Gastrocnemius medialis (tissue), 4 donors: ENCODE results near the gene SIAH1. TPM values are rescaled to one million over a fixed set of nuclear protein-coding genes. Genes with fewer than 3 reads are reported as not detected.
"Not testable (repeated sequence)": the region's sequence is repeated elsewhere in the genome, so short reads cannot be mapped to it uniquely, and the experiment has no call there.

Experiments used
- ATAC-seq, 2 donors: fragments of 150-250 bp; one replicate each; pipeline ENCODE4 v1.9.1; 2016
- DNase-seq, 2 donors: peaks; one replicate each; pipeline ENCODE4 v3.0.0-alpha.2; 2019
- H3K27ac ChIP-seq, 4 donors: fragments of 200-600 bp; sonication (generic); 1 replicate in 1 of 4; 2 replicates in 3 of 4; pipeline ENCODE4 v1.5.1; 2016 to 2018; ENCODE audit warnings: mild to moderate bottlenecking in 2 of 4, moderate library complexity in 1 of 4
- H3K27me3 ChIP-seq, 3 donors: fragments of 200-600 bp; sonication (generic) in 2 of 3; 1 replicate in 1 of 3; 2 replicates in 2 of 3; pipeline versions ENCODE4 v1.5.1 to v1.6.0; 2016 to 2019; ENCODE audit warnings: mild to moderate bottlenecking in 1 of 3, moderate library complexity in 1 of 3
- H3K36me3 ChIP-seq, 2 donors: fragments of 200-600 bp; sonication (generic) in 1 of 2; one replicate each; pipeline ENCODE4 v1.5.1; 2017 to 2018
- H3K4me1 ChIP-seq, 2 donors: fragments of 200-600 bp; sonication (generic) in 1 of 2; one replicate each; pipeline ENCODE4 v1.5.1; 2016 to 2017; ENCODE audit warnings: mild to moderate bottlenecking in 2 of 2
- H3K4me3 ChIP-seq, 4 donors: fragments of 200-600 bp; sonication (generic) in 3 of 4; 1 replicate in 1 of 4; 2 replicates in 3 of 4; pipeline ENCODE4 v1.5.1; 2016 to 2019; ENCODE audit warnings: mild to moderate bottlenecking in 2 of 4
- H3K9me3 ChIP-seq, 3 donors: fragments of 200-600 bp; sonication (generic) in 2 of 3; 1 replicate in 1 of 3; 2 replicates in 2 of 3; pipeline ENCODE4 v1.5.1; 2016 to 2019
- CTCF ChIP-seq, 5 experiments: fragments of 450-650 bp in 3 of 5; fragments of 200-600 bp in 2 of 5; sonication (generic) in 2 of 5; IDR thresholded peaks in 4 of 5; conservative IDR thresholded peaks in 1 of 5; 1 replicate in 4 of 5; 2 replicates in 1 of 5; pipeline ENCODE4 v1.5.1; 2016 to 2019; ENCODE audit warnings: antibody characterized with exemption in 5 of 5, mild to moderate bottlenecking in 3 of 5, moderate library complexity in 3 of 5
- POLR2A ChIP-seq, 2 donors: fragments of 450-650 bp; IDR thresholded peaks; one replicate each; pipeline ENCODE4 v1.6.1; 2017; ENCODE audit warnings: antibody characterized with exemption in 2 of 2, mild to moderate bottlenecking in 2 of 2, moderate library complexity in 2 of 2
- in situ Hi-C, 4 donors: fragments of 200-750 bp; cut with MboI; loops; one replicate each; pipeline versions ENCODE4 v1.15.0 to v1.8.0; 2017; ENCODE audit warnings: low sequenced_read_pairs in 4 of 4
- intact Hi-C: fragments of 100-400 bp; cut with DNase I; formaldehyde crosslinking; loops from one replicate; pipeline ENCODE4 v1.15.1; 2023; ENCODE audit warnings: low total_unique reads
- total RNA-seq, 4 donors: library from RNA; depleted of rRNA; stranded (reverse); fragments of >200 nt; gene quantifications; one replicate each; pipeline versions ENCODE4 v1.1.0 to v1.2.3, GENCODE V29; 2016

The SIAH1 gene
- total RNA-seq, 4 donors from 2014 or later, result 19.9 to 21.0 (median 20.1) TPM

- TF ChIP-seq CTCF (IDR thresholded peaks at IDR 0.05 in 4 of 5, conservative IDR thresholded peaks at IDR 0.05 in 1 of 5) (no peak), POLR2A (IDR thresholded peaks at IDR 0.05) (no peak)
- Histone ChIP-seq H3K27me3 (no peaks in the 10 kb centered on the region), H3K36me3 (no peaks in the 10 kb centered on the region), H3K4me3 (no peak overlapping the region), H3K9me3 (no peaks in the 10 kb centered on the region), H3K27ac (peak overlapping the region; percentile 64 to 76 (median 70)), H3K4me1 (peaks cover 89 to 91% of the 10 kb centered on the region in 2 donors)
- intact Hi-C loops, result no loop called here
- ATAC-seq (peak; percentile 66 to 78), DNase-seq (no peak)
- in situ Hi-C loops, result no loop called here
These were observed 6.4 kb downstream of the SIAH1 start for GRCh38 chr16:48378836-48379235.

- TF ChIP-seq CTCF (IDR thresholded peaks at IDR 0.05 in 4 of 5, conservative IDR thresholded peaks at IDR 0.05 in 1 of 5), result no peak
- no peak for ATAC-seq
- no peak overlapping the region for H3K4me3 ChIP-seq
- no peaks in the 10 kb centered on the region for H3K36me3 ChIP-seq
- peaks cover 89 to 92% of the 10 kb centered on the region in 2 donors for H3K4me1 ChIP-seq
- no peak for DNase-seq
- intact Hi-C loops, result no loop called here
- in situ Hi-C loops, result no loop called here
- no peaks in the 10 kb centered on the region for H3K9me3 ChIP-seq
- H3K27ac ChIP-seq, result peak overlapping the region; percentile 64 to 76 (median 70)
- no peaks in the 10 kb centered on the region for H3K27me3 ChIP-seq
These were observed 6.9 kb downstream of the SIAH1 start for GRCh38 chr16:48378276-48378675.

- in situ Hi-C loops, H3K36me3 ChIP-seq, H3K27me3 ChIP-seq, H3K9me3 ChIP-seq, intact Hi-C loops: not testable (repeated sequence)
- Histone ChIP-seq H3K27ac (peak overlapping the region; percentile 58 to 76 (median 70)), H3K4me1 (peaks cover 89 to 92% of the 10 kb centered on the region in 2 donors), H3K4me3 (peak overlapping the region in 1 of 4 donors; percentile 21)
- ATAC-seq, result peak in 1 of 2 donors; percentile 48
- DNase-seq, result peak in 1 of 2 donors; percentile 52
These were observed 7.9 kb downstream of the SIAH1 start for GRCh38 chr16:48377301-48377700.

GRCh38 chr16:48374255-48374654 lies 11.0 kb downstream of the SIAH1 start:
- DNase-seq (no peak), ATAC-seq (no peak)
- Histone ChIP-seq H3K4me3 (peak overlapping the region in 1 of 4 donors; percentile 14), H3K27me3 (no peaks in the 10 kb centered on the region), H3K36me3 (no peaks in the 10 kb centered on the region), H3K9me3 (no peaks in the 10 kb centered on the region), H3K27ac (peak overlapping the region; percentile 6 to 45 (median 33)), H3K4me1 (peaks cover 76 to 92% of the 10 kb centered on the region in 2 donors)
- in situ Hi-C loops, result no loop called here
- TF ChIP-seq CTCF (IDR thresholded peaks at IDR 0.05 in 4 of 5, conservative IDR thresholded peaks at IDR 0.05 in 1 of 5) (no peak), POLR2A (IDR thresholded peaks at IDR 0.05) (no peak)
- intact Hi-C loops, result no loop called here

GRCh38 chr16:48373258-48374029 lies 11.8 kb downstream of the SIAH1 start:
- no peak for ATAC-seq
- Histone ChIP-seq H3K9me3 (no peaks in the 10 kb centered on the region), H3K27ac (peak overlapping the region; percentile 5 to 45 (median 33)), H3K4me1 (peaks cover 67 to 84% of the 10 kb centered on the region in 2 donors), H3K4me3 (no peak overlapping the region), H3K27me3 (no peaks in the 10 kb centered on the region), H3K36me3 (no peaks in the 10 kb centered on the region)
- DNase-seq, result no peak
- intact Hi-C loops (no loop called here), in situ Hi-C loops (no loop called here)
- TF ChIP-seq POLR2A (IDR thresholded peaks at IDR 0.05) (no peak), CTCF (IDR thresholded peaks at IDR 0.05 in 4 of 5, conservative IDR thresholded peaks at IDR 0.05 in 1 of 5) (no peak)
